LHCN-M2 (cell line): Measurements from ENCODE around the gene FAXDC2. TPM values are rescaled to one million over a fixed set of nuclear protein-coding genes. Genes with fewer than 3 reads are reported as not detected.

ENCODE experiments used
- DNase-seq: peaks from one replicate; pipeline ENCODE4 v3.0.0-alpha.2; 2012; ENCODE audit warnings: low read depth
- polyA plus RNA-seq: library from polyadenylated mRNA; unstranded; fragments of >200 nt; gene quantifications from one replicate; pipeline ENCODE4 v1.2.1, GENCODE V29; 2012; ENCODE audit warnings: missing spikeins
- total RNA-seq: library from RNA; depleted of rRNA; stranded (reverse); fragments of >200 nt; gene quantifications from 2 replicates; pipeline ENCODE4 v1.2.3, GENCODE V29; 2014; rRNA removed

The FAXDC2 gene
- total RNA-seq = 22.0 and 25.4 TPM in 2 replicates
- polyA plus RNA-seq = 18.4 TPM

GRCh38 chr5:154850255-154851062 is at the start of gene FAXDC2:
TSS of gene FAXDC2 (minus strand) at chr5:154850603. CDS start at chr5:154838178, 12,425 bp downstream.
- peak; percentile 82 for DNase-seq

DNA sequence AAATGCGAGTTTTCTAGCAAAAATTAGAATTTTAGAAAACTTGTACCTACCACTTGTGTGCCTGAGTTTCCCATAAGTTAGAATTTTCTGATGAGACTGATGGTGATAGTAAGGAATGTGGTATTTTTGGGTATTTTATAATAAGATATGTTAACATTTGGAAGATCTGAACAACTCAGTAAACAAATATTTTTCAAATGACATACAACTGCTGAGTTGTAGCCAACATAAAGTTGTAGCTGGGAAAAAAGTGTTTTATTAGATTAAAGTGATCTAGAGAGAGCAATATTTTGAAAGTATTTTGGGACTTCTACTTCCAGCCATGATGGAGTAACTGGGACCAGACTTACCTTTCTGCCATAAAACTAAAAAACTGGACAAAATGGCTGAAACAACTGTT is 49.7 kb upstream of the FAXDC2 start:
- DNase-seq = no peak

GRCh38 chr5:154899151-154899816 is 48.9 kb upstream of the FAXDC2 start:
- DNase-seq = no peak

DNA sequence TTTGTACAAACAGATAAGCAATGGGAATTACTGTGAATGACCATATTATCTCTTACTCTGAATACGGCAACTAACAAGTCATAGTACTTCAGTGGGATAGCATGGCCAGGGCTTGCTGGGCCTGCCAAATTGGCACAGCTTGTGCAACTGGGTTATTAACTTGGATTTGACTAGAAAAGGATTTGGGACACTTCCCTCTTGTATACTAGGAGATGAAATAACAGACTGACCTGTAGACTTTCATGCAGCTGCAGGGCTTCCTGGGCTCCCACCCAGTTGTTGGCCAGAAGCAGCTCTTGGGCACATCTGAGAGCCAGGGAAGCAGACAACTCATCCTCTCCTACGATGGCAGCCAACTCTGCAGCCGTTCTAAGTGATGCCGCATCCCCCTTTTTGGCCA is 47.8 kb upstream of the FAXDC2 start:
- DNase-seq = no peak

DNA sequence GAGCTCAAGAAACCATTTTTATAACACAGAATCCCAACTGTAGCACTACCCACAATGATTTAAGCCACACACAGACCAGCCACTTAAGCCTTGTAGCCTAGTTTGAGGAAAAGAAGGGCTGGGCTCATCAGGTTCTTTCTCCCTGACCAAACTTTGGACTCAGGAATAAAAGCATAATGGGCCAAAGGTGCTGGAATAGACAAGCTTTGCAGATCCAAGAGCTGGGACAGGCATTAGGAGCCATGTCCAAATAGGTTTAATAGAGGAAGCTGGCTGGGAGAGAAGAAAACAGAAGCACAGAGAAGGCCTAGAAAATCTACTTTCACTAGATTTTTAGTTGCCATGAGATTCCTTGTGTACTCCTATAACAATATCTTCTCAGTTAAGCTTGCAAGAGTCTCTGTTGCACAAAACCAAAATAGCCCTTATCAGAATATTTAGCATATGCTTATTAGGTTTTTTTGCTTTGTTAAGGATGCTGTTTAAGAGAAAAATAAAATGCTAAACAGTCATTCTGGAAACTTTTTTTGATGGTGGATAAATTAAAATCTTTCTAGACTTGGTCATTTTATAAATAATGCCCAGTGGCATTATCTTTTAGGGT is 46.3 kb upstream of the FAXDC2 start:
- DNase-seq = no peak

- DNase-seq = no peak
These were observed 45.5 kb upstream of the FAXDC2 start for GRCh38 chr5:154895606-154896561.

DNA sequence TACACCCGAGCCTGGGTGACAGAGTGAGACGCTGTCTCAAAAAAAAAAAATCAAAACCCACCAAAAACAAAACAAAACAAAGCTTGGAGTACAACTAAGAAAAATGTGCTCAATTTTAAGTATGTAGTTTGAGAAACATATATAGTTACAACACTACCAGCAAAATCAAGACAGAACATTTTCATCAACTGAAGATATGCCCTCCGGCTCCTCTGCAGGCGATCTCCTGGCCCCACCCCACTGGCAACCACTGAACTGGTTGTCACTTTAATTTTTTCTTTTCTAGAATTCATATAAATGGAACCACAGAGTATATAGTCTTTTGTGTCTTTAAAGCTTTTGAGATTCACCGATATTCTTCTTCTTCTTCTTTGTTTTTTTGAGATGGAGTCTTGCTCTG is 43.0 kb upstream of the FAXDC2 start:
- no peak for DNase-seq

GRCh38 chr5:154892369-154892771 is 42.0 kb upstream of the FAXDC2 start:
- DNase-seq = no peak

- DNase-seq = no peak
These were observed 35.0 kb upstream of the FAXDC2 start for GRCh38 chr5:154885439-154885838.

GRCh38 chr5:154884424-154884823 is 34.0 kb upstream of the FAXDC2 start:
- DNase-seq = no peak

- DNase-seq = no peak
These were observed 31.6 kb upstream of the FAXDC2 start for GRCh38 chr5:154881986-154882385.

DNA sequence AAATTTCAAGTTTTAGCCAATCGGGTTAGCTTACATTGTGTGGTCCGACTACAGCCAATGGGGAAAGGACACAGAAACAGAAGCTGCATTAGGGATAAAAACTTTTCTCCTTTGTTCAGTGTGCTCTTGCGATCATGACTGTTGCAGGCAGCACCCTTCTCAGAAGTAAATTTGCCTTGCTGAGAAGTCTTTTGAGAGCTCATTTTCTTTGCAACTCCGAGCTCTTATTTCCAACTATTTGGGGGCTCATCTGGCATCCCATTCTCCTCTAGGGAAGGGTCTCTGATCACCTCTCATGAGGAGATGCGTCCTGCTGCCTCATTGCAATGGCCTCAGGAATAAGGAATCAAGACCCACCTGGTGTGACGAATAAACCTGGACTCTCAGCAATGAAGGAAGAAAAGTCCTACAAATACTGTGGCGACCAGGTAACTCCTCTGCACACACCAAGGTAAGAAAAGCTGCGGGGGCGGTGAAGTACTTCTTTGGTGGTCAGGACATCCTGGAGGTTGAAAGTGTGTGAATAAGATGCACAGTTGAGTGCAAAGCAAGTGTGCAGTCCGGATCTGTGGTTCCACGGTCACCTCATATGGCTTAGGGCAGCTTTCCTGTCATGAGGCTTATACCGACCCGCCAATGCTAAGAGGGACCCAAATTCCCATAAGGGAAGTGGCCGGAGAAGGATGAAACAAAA is 28.4 kb upstream of the FAXDC2 start:
- no peak for DNase-seq

DNA sequence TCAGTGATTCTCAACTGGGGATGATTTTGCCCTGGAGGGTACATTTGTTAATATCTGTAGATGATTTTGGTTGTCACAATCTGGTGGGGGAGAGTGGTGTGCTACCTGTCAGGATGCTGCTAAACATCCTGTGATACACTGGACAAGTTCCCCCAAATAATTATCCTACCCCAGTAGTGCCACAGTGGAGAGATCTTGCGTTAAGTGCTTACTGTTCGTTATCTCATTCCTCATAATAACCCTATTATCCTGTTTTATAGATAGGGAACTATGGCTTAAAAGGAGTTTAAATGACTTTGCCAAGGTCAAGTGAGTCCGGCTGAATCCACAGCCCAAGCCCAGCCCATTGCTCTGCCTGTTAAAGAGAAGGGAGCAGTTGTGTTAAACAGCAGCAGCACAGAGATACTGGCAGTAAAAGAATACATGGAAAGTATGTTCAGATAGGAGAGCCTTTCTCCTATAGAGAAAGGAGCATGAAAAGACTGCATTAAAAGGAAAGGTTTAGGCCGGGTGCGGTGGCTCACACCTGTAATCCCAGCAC is 23.5 kb upstream of the FAXDC2 start:
- no peak for DNase-seq

DNA sequence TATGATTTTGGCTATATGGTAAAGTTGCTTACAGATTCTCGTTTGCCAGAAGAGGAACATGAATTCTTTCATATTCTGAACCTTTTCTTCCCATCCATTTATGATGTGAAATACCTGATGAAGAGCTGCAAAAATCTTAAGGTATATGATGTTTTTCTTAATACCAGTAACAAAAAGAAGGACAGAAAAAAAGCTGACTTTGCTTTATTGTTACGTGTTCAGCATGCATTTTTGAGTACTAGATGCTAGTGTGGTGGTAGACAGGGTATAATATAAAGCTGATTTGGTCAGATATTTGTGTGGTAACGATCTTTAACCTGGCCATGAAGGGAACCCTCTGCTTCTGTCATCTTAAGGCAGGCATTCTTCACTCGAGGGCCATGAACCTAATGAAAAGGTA is 21.3 kb upstream of the FAXDC2 start:
- no peak for DNase-seq

GRCh38 chr5:154868702-154869101 is 18.3 kb upstream of the FAXDC2 start:
- DNase-seq = peak; percentile 76

DNA sequence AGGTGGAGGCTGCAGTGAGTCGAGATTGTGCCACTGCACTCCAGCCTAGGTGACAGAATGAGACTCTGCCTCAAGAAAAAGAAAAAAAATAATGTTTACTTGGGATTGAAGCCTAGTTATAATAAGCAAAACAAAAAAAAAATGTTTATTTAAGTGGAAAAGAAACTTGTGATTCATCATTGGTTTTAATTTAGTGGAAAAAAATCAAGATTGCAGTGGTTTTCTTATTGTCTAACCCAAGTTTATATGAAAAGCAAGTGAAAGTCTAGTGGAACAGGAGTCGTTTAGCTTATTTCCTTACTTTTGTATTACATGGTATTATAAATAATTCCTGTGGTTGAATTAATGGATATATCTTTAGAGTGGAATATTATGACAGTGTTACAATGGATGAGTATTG is 16.4 kb upstream of the FAXDC2 start:
- DNase-seq = no peak

DNA sequence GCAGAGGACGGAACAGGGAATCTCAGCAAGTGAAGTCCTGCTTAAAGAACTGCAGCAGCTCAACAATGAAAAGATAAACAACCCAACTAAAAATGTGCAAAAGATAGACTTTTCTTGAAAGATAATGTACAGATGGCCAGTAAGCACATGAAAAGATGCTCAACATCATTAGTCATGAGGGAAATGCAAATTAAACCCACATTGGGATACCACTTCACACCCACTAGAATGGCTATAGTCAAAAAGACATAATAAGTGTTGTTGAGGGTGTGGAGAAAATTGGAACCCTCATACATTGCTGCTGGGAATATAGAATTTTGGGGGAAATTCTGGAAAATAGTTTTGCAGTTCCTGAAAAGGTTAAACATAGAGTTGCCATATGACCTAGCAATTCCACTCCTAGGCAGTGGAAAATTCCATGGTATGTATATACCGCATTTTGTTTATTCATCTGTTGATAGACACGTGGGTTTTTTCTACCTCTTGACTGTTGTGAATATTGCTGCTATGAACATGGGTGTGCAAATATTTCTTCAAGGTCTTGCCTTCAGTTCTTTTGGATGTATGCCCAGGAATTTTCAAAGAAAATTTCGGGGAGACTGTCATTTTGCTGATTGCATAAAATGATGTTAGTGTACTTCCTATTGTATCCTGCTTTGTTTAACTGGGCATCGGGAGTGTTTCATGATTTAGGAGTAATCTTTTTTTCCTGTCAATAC is 15.2 kb upstream of the FAXDC2 start:
- DNase-seq = no peak

DNA sequence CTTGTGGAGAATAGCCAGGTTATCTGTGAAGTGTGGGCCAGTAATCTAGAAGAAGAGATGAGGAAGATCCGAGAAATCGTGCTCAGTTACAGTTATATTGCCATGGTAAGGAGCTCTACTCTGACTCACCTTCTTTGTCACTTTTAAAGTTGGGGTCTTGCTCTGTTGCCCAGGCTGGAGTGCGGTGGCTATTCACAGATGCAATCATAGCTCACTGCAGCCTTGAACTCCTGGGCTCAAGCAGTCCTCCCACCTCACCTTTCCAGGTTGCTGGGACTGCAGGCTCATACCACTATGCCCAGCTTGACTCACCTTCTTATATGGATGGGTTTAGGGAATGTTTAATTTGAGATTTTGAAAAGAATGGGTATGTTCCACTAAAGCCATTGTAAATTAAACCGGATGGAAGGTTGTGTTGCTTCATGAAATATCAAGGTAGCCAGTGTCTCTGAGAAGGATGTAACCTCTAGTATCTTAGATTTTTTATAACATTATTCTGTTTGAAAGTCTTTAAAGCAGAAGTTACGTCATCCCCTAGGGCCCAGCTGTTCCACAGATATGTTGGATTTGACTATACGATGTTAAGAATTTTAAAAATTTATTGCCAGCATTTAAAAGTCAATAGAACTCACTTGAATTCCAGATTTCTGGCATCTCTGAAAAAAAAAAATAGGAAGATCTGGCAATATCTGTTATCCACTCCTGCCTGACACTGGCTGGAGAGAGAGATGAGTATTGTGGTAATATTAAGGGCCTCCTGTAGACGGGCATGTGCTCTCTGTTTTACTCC is 13.1 kb upstream of the FAXDC2 start:
- no peak for DNase-seq

DNA sequence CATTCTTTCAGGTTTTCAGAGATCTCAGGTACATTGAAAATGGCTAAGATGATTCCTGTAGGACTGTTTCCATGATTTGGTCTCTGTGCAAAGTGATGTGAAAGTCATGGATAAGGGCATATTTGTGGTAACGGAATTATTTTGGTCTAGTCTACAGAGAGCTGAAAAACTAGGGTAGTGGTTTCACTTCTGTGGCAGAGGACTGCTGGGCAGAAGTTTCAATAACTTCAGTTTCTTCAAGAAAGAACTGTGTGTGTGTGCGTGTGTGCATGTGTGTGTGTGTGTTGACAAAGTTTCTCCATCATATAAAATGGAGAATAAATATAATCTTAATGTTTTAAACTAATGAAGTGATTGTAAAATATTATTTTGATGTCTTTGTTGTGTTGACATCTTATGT is 12.4 kb upstream of the FAXDC2 start:
- DNase-seq = no peak
